HepG2 (cell line): ENCODE results near the gene MAB21L4. TPM values are rescaled to one million over a fixed set of nuclear protein-coding genes. Genes with fewer than 3 reads are reported as not detected.

Experiments used
- ATF7 ChIP-seq, 2 experiments: fragments of 450-650 bp in 1 of 2; sonication (generic) in 1 of 2; formaldehyde crosslinking in 1 of 2; IDR thresholded peaks; 2 replicates each; pipeline versions ENCODE4 v1.4.0 to v1.6.1; 2016 to 2020; ENCODE audit warnings: antibody characterized with exemption in 1 of 2, mild to moderate bottlenecking in 1 of 2, missing genetic modification reagents in 1 of 2
- DR1 ChIP-seq: sonication (generic); formaldehyde crosslinking; IDR thresholded peaks from 2 replicates; pipeline ENCODE4 v1.8.0; 2021; ENCODE audit warnings: mild to moderate bottlenecking, missing genetic modification reagents, inconsistent platforms
- FOSL1 ChIP-seq: sonication (generic); formaldehyde crosslinking; IDR thresholded peaks from 2 replicates; pipeline ENCODE4 v1.9.0; 2021; ENCODE audit warnings: missing genetic modification reagents, borderline replicate concordance
- HMG20B ChIP-seq: conservative IDR thresholded peaks from 2 replicates; pipeline ENCODE4 v1.6.1; 2016; ENCODE audit warnings: missing genetic modification reagents, missing compliant biosample characterization
- ISL2 ChIP-seq: sonication (generic); formaldehyde crosslinking; IDR thresholded peaks from 2 replicates; pipeline ENCODE4 v1.5.0; 2020; ENCODE audit warnings: missing genetic modification reagents
- KLF15 ChIP-seq: sonication (generic); formaldehyde crosslinking; IDR thresholded peaks from 2 replicates; pipeline ENCODE4 v1.8.1; 2023; ENCODE audit warnings: borderline replicate concordance, mild to moderate bottlenecking, inconsistent platforms, missing genetic modification reagents, mixed read lengths
- NFATC3 ChIP-seq: sonication (generic); formaldehyde crosslinking; IDR thresholded peaks from 2 replicates; pipeline ENCODE4 v1.5.1; 2020; ENCODE audit warnings: mild to moderate bottlenecking, missing genetic modification reagents
- ZBTB1 ChIP-seq: sonication (generic); formaldehyde crosslinking; IDR thresholded peaks from 2 replicates; pipeline ENCODE4 v1.4.0; 2020; ENCODE audit warnings: missing genetic modification reagents, borderline replicate concordance
- ZBTB14 ChIP-seq: sonication (generic); formaldehyde crosslinking; IDR thresholded peaks from 2 replicates; pipeline ENCODE4 v1.4.0; 2020; ENCODE audit warnings: missing genetic modification reagents
- ZIK1 ChIP-seq: sonication (generic); formaldehyde crosslinking; IDR thresholded peaks from 2 replicates; pipeline ENCODE4 v1.5.0; 2020; ENCODE audit warnings: mild to moderate bottlenecking, low read depth, missing genetic modification reagents, borderline replicate concordance
- ZNF547 ChIP-seq: sonication (generic); formaldehyde crosslinking; IDR thresholded peaks from 2 replicates; pipeline ENCODE4 v1.5.1; 2020; ENCODE audit warnings: mild to moderate bottlenecking, missing genetic modification reagents
- ZXDC ChIP-seq: sonication (generic); formaldehyde crosslinking; IDR thresholded peaks from 2 replicates; pipeline ENCODE4 v1.5.0; 2020; ENCODE audit warnings: mild to moderate bottlenecking, missing genetic modification reagents
- ZZZ3 ChIP-seq: sonication (generic); formaldehyde crosslinking; IDR thresholded peaks from 2 replicates; pipeline ENCODE4 v1.4.0; 2020; ENCODE audit warnings: missing genetic modification reagents, mild to moderate bottlenecking, borderline replicate concordance
- polyA plus RNA-seq, 8 experiments: library from polyadenylated mRNA; depleted of rRNA in 3 of 8; stranded (reverse) in 7 of 8; unstranded in 1 of 8; fragments of >200 nt; fragmentation: Illumina TruSeq in 4 of 8; extraction: Trizol in 4 of 8; gene quantifications; 2 replicates each; pipeline versions ENCODE4 v1.2.1 to v1.2.3, GENCODE V29; 2011 to 2016; ENCODE audit warnings: low read depth in 4 of 8, missing spikeins in 1 of 8, mixed read lengths in 1 of 8; ENCODE audit not compliant: insufficient read depth in 1 of 8
- total RNA-seq, 5 experiments: library from RNA; depleted of rRNA; stranded (reverse); fragments of >200 nt; fragmentation: Illumina TruSeq; extraction: Trizol; gene quantifications; 2 replicates each; pipeline ENCODE4 v1.2.3, GENCODE V29; 2016; ENCODE audit warnings: low read depth in 1 of 5
- TF ChIP-seq, protein P1 (sequence below): sonication (generic); formaldehyde crosslinking; IDR thresholded peaks from 2 replicates; pipeline ENCODE4 v1.4.0; 2020; ENCODE audit warnings: missing genetic modification reagents
- TF ChIP-seq, protein P2 (sequence below): sonication (generic); formaldehyde crosslinking; IDR thresholded peaks from 2 replicates; pipeline ENCODE4 v1.5.0; 2020; ENCODE audit warnings: mild to moderate bottlenecking, missing genetic modification reagents

The MAB21L4 gene
- total and polyA plus RNA-seq, 2 of the 13 experiments (the other 11 are each of a cell fraction or from before 2014, with no cell fraction given) = 3.0 to 14.0 TPM

GRCh38 chr2:240896871-240897692, 1.1 kb upstream of the MAB21L4 start (continued):
- TF ChIP-seq ZXDC (CRISPR knock-in tag) (no peak), ZNF547 (CRISPR knock-in tag) (no peak; the same call in 1 of the 2 replicates), ZIK1 (peak; percentile 49; the same call in 1 of the 2 replicates), NFATC3 (CRISPR knock-in tag) (no peak), ZBTB1 (CRISPR knock-in tag) (no peak), KLF15 (CRISPR knock-in tag) (no peak), ZBTB14 (CRISPR knock-in tag) (no peak), ATF7 (IDR thresholded peaks at IDR 0.05) (no peak), ATF7 (CRISPR knock-in tag; IDR thresholded peaks at IDR 0.05) (no peak), DR1 (no peak), FOSL1 (no peak), ZZZ3 (CRISPR knock-in tag) (0 out of 2 replicates have a peak, but pooled peaks have one; percentile 39), ISL2 (no peak), HMG20B (no peak)
- TF ChIP-seq, protein P1, sequence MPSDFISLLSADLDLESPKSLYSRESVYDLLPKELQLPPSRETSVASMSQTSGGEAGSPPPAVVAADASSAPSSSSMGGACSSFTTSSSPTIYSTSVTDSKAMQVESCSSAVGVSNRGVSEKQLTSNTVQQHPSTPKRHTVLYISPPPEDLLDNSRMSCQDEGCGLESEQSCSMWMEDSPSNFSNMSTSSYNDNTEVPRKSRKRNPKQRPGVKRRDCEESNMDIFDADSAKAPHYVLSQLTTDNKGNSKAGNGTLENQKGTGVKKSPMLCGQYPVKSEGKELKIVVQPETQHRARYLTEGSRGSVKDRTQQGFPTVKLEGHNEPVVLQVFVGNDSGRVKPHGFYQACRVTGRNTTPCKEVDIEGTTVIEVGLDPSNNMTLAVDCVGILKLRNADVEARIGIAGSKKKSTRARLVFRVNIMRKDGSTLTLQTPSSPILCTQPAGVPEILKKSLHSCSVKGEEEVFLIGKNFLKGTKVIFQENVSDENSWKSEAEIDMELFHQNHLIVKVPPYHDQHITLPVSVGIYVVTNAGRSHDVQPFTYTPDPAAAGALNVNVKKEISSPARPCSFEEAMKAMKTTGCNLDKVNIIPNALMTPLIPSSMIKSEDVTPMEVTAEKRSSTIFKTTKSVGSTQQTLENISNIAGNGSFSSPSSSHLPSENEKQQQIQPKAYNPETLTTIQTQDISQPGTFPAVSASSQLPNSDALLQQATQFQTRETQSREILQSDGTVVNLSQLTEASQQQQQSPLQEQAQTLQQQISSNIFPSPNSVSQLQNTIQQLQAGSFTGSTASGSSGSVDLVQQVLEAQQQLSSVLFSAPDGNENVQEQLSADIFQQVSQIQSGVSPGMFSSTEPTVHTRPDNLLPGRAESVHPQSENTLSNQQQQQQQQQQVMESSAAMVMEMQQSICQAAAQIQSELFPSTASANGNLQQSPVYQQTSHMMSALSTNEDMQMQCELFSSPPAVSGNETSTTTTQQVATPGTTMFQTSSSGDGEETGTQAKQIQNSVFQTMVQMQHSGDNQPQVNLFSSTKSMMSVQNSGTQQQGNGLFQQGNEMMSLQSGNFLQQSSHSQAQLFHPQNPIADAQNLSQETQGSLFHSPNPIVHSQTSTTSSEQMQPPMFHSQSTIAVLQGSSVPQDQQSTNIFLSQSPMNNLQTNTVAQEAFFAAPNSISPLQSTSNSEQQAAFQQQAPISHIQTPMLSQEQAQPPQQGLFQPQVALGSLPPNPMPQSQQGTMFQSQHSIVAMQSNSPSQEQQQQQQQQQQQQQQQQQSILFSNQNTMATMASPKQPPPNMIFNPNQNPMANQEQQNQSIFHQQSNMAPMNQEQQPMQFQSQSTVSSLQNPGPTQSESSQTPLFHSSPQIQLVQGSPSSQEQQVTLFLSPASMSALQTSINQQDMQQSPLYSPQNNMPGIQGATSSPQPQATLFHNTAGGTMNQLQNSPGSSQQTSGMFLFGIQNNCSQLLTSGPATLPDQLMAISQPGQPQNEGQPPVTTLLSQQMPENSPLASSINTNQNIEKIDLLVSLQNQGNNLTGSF (CRISPR knock-in tag) = no peak
- TF ChIP-seq, protein P2, sequence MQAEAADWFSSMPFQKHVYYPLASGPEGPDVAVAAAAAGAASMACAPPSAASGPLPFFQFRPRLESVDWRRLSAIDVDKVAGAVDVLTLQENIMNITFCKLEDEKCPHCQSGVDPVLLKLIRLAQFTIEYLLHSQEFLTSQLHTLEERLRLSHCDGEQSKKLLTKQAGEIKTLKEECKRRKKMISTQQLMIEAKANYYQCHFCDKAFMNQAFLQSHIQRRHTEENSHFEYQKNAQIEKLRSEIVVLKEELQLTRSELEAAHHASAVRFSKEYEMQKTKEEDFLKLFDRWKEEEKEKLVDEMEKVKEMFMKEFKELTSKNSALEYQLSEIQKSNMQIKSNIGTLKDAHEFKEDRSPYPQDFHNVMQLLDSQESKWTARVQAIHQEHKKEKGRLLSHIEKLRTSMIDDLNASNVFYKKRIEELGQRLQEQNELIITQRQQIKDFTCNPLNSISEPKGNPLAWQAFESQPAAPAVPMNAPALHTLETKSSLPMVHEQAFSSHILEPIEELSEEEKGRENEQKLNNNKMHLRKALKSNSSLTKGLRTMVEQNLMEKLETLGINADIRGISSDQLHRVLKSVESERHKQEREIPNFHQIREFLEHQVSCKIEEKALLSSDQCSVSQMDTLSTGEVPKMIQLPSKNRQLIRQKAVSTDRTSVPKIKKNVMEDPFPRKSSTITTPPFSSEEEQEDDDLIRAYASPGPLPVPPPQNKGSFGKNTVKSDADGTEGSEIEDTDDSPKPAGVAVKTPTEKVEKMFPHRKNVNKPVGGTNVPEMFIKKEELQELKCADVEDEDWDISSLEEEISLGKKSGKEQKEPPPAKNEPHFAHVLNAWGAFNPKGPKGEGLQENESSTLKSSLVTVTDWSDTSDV (CRISPR knock-in tag) = no peak
